HG03378 (cell line): ENCODE measurements around the gene HNRNPC.
"Not testable (repeated sequence)": the region's sequence is repeated elsewhere in the genome, so short reads cannot be mapped to it uniquely, and the experiment has no call there.

Experiments used
- ATAC-seq: cut with Tn5 transposase; IDR thresholded peaks from one replicate; pipeline ENCODE4 v1.9.1; 2021; ENCODE audit warnings: mild to moderate bottlenecking, moderate library complexity; ENCODE audit not compliant: unreplicated experiment

Gene HNRNPC

DNA sequence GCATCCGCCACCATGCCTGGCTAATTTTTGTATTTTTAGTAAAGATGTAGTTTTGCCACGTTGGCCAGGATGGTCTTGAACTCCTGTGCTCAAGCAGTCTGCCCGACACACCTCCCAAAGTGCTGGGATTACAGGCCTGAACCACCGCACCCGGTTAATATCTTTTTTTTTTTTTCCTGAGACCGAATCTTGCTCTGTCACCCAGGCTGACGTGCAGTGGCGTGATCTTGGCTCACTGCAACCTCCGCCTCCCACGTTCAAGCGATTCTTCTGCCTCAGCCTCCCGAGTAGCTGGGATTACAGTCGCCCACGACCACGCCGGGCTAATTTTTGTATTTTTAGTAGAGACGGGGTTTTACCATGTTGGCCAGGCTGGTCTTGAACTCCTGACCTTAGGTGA lies 3.4 kb upstream of the HNRNPC start:
- ATAC-seq = not testable (repeated sequence)

- ATAC-seq = no peak
These were observed 508 bp downstream of the HNRNPC start for GRCh38 chr14:21268617-21269251.

GRCh38 chr14:21267886-21268616 lies 1.2 kb downstream of the HNRNPC start:
- ATAC-seq = no peak

DNA sequence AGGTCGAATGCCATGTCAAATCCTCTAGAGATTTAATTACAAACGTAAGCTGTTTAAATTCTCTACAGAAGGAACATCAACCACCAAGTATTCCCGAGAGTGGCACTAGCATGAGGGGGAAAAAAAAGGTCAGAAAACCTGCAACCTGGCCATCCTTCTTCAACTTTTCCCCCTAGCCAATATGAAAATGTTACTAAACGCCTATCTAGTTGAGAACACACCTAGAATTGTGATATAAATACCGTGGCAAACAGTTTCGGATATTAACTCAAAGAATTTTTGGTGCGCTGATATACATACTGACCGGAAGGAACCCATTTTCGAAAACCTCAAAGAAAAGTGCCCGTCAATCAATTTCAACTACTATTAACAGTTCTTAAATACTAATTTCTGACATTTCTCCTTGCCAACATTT lies 1.8 kb downstream of the HNRNPC start:
- ATAC-seq = no peak

DNA sequence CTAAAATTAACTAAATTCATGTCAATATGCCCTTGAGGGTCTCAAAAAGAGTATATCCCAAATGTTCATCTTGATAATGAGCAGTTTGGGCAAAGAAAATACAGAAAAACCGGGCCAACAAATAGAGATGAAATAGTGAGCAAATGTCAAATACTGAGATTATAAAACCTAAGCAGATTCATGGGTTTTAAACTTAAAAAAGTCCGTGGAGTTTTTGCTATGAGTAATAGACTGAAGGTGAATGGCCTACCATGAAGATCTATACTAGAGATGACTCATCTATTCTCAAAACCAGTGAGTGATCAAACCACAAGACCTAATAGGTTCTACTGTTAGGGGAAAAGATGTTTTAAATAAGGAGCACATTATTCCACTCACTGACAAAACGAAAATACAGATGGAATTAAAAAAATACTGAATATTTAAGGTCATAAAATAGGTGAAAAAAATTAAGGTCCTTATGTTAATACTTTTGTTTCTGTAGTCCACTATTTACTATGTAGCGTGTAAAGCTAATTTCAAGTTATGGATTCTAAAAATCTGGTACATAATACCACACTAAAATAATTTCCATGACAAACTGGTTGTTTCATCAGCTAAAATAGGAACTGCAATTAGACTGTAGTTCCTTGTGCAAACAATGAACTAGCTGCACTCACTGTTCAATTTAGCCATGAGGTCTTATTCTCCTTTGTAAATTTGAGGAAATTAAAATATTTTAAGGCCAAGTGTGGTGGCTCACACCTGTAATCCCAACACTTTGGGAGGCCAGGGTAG lies 5.0 kb downstream of the HNRNPC start:
- peak; percentile 80 for ATAC-seq

GRCh38 chr14:21263284-21264024 lies 5.8 kb downstream of the HNRNPC start:
- no peak for ATAC-seq

- ATAC-seq = no peak
These were observed 6.8 kb downstream of the HNRNPC start for GRCh38 chr14:21262410-21262809.

DNA sequence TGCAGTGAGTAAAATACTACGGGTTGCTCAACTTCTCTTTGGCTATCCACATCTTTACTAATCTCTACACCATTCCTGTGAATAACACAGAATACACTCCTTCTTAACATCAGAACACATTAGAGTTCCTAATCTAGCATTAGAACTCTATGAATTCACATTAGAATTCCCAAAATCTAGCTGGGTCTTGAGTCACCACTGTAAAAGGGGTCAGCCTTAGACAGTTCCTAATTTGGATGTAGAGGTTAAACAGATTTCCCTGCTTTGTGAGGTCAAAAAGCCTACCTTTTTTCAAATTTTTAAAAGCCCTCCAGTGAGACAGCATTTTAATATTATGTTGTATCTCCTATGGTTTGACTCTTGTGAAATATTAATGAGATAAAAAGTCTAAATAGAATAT lies 7.4 kb downstream of the HNRNPC start:
- ATAC-seq = no peak

GRCh38 chr14:21258889-21259787 lies 10.1 kb downstream of the HNRNPC start:
- no peak for ATAC-seq

- no peak for ATAC-seq
These were observed 11.0 kb downstream of the HNRNPC start for GRCh38 chr14:21258005-21258888.

DNA sequence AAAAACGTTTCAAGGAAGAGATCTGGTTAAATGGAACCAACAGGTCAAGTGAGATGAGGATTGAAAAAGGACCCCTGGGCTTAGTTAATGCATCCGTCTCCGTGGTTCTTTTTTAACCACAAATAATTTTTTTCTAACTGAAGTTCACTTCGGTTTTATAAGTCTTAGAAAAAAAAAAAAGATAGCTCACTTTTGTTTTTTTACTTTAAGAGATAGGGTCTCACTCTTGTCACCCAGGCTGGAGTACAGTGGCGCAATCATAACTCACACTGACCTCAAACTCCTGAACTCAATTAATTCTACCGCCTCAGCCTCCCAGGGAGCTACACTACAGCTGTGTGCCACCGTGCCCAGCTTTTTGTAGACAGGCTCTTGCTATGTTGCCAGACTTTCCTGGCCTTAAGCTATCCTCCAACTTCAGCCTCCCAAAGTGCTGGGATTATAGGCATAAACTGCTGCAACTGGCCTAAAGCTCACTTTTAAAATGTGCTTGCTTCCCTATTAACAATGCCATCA lies 11.8 kb downstream of the HNRNPC start:
- ATAC-seq = no peak

GRCh38 chr14:21256539-21257393 lies 12.5 kb downstream of the HNRNPC start:
- no peak for ATAC-seq

GRCh38 chr14:21256102-21256447 lies 13.2 kb downstream of the HNRNPC start:
- ATAC-seq = not testable (repeated sequence)

DNA sequence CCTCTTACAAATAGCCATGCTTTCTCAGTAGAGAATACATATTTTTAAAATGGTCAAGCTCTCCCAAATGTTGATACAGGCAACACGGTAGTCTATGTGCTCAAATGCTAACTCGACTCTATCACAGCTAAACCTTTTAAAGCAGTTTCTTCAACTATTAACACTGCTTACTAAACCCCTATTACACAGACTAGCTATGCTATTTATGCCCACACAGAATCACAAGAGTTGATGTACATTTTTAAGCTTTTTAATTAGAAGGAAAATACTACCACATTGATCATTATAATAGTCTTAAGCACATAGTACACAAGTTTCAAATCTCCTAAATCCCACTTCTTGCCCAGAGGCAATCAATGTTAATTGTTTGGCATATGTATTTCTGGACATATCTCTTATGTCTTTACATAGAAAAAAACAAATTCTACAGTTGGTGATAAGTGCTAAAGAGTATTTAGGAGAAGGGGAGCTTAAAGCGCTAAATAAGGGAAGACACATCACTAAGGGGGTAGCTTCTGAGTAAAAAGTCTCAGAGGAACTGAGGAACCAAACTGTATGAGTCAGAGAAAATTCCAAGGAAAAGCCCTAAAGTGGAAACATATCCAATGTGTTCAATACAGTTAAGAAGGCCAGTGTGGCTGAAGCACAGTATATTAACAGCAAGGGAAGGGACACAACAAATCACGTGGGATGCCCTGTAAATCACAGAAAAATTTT lies 13.7 kb downstream of the HNRNPC start:
- no peak for ATAC-seq

DNA sequence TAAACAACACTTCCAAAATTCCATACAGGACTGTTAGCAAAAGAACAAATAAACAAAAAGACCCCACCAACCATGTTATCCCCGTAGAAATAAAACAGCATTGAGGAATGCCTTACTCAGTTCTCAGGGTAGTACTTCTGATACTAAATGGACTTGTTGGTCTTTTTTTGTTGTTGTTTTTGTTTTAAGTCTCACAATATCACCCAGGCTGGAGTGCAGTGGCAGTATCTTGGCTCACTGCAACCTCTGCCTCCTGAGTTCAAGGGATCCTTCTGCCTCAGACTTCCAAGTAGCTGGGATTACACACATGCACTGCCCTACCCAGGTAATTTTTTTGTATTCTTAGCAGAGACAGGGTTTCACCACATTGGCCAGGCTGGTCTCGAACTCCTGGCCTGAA lies 17.1 kb downstream of the HNRNPC start:
- ATAC-seq = no peak

GRCh38 chr14:21251215-21251614 lies 18.0 kb downstream of the HNRNPC start:
- no peak for ATAC-seq

- ATAC-seq = no peak
These were observed 20.4 kb downstream of the HNRNPC start for GRCh38 chr14:21248739-21249411.
